Hepatic stellate cell (primary cell): Measurements from ENCODE around the gene SSBP2.
"Not testable (repeated sequence)": the region's sequence is repeated elsewhere in the genome, so short reads cannot be mapped to it uniquely, and the experiment has no call there.

ENCODE experiments used
- DNase-seq: peaks from one replicate; pipeline ENCODE4 v3.0.0; 2011; ENCODE audit warnings: low spot score

SSBP2 gene

DNA sequence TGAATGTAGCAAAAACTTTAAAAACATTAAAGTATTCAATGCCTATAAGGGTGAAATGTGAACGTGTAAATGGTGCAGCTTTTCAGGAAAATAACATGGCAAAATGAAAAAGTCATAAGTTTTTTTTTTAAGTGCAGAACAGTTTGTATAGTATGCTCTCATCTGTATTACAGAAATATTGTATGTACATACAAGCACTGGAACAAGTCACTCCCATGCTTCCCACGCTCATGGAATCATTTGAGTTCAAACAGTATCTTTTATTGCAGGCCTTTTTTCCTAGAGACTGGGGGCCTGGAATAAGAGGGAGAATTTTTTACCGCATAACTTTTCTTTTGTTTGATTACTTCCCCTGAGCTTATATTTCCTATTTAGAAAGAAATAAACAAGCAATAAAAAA, 94.1 kb downstream of the SSBP2 start:
- DNase-seq = no peak

DNA sequence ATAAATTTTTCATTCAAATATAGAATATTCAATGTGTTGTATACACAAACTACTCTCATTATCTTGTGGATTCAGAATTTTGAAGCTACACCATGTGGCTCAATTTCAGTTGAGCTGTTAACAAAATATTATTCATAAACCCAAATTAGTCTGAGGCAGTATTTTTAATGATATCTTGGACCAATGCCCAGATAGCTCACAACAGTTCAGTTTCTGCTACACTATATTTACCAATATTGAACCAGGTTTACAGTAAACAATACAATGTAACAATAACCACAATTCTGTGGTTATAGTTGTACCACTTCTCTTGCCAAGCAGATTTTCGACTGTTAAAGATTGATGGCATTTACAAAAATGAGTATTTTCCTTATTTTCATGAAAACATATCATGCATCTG, 99.9 kb downstream of the SSBP2 start:
- no peak for DNase-seq

DNA sequence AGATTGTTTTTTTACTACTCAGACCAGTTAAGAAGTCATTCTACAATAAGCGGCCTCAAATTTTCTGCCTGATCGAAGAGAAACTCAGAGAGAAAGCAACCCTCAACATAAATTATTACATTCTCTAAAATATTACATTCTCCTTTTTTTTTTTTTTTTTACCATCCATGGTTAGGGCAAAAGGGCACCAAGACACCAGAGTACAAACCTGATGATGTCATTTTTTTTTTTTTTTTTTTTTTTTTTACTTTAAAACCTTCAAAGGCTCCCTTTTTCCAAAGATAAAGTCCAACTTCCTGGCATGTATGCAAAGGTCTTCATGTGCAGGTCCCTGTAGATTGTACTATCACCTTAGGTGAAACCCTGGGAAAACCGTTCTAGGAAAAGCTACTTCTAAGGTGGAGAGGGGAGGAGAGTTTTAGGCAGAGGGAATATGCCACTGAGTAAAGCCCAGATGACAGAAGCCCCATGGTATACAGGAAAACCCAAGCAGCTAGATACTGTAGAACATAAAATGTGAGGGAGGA, 104.4 kb downstream of the SSBP2 start:
- DNase-seq = no peak

DNA sequence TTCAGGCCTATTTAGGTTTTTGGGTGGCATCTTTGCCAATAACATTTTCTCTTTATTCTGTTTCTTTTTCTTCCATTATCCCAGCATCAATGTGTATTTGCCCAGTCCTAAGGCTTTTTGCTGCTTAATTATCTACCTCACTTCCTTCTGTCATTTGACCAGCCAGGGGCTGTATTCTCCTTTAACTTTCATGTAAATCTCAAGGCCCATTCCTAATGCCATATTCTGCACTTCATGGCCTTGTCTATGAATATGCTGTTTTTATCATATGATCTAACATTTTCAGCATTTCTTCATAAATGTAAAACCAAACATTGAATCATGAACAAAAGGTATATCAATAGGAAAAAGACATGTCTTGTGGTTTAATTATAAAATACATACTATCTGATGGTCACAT, 108.7 kb downstream of the SSBP2 start:
- no peak for DNase-seq

DNA sequence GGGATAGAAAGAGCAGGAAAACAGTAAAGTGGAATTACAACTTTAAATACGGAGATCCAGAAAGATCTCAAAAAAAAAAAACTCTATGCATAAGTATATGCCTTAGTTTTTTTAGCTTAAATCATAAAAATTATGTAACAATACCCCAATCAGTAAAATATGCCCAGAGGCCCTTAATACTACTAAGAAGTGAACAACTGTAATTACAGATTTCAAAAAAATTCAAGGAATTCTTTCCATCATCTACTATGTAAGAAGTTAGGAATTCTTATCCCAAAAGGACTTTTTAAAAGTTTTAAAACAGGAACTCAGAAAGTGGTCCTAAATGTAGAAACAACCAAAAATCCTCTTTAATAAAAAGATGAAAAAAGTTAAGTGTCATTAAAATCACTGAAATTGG, 111.3 kb downstream of the SSBP2 start:
- peak; percentile 4 for DNase-seq

DNA sequence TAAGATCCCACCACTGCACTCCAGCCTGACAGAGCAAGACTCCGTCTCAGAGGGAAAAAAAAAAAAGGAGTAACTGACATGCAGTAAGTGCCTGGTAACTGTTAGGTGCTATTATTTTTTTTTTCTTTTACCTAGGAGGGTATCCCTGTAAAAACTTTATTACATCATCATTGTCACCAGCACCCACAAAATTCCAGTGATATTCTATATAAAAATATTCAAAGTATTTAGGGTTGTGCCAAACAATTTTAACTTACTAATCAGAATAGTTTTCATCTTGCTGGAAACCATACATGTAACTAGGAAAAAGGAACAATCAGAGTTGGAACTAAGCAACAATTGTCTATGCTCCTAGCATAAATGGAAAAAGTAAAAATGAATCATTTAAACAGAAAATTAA, 112.4 kb downstream of the SSBP2 start:
- DNase-seq = no peak

DNA sequence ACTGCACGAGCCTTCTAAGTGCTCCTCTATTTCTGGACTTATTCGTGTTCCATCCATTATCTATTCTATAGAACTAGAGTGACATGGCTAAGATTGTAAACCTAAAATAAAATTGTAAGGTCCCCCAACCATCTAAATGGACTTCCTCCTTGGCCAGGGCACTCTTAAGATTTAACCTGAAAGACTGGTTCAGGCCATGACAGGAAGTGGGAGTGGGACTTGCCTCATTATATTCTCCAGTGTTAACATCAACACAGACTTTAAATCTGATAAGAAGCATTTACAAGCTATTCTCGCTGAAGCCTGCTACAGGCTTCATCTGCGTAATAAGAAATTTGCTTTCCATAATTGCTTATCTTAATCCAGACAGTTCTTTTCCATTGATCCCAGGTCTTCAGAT, 117.0 kb downstream of the SSBP2 start:
- no peak for DNase-seq

DNA sequence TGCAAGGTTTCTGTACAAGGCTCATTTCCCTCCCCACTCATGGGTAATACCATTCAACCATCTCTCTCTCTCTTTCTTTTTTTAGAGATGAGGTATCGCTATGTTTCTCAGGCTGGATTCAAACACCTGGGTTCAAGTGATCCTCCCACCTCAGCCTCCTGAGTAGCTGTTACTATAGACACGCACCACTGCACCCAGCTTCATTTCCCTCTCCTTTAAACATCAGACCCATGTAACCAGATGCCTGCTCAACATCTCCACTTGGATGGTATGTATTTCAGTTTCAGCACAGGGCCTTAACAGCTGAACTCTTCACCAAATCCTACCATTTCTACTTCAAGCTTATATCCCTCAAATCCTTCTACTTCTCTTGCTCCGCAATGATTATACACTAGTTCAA, 117.4 kb downstream of the SSBP2 start:
- no peak for DNase-seq

DNA sequence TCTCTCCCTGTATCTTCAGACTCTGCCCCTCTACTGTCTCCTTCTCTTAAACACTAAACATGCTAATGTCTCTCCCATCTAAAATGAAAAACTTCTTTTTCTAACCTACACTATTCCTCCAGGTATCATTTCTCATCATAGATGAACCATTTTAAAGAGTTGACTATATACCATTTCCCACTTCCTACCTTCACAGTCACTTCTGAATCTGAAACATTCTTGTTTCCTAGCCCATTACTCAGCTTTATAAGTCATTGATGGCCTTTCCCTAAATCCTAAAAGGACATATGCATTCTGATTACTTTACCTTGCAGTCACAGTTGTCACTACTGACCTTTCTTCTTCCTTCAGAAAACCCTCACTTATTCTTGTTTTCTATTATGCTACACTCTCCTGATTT, 118.2 kb downstream of the SSBP2 start:
- DNase-seq = no peak

DNA sequence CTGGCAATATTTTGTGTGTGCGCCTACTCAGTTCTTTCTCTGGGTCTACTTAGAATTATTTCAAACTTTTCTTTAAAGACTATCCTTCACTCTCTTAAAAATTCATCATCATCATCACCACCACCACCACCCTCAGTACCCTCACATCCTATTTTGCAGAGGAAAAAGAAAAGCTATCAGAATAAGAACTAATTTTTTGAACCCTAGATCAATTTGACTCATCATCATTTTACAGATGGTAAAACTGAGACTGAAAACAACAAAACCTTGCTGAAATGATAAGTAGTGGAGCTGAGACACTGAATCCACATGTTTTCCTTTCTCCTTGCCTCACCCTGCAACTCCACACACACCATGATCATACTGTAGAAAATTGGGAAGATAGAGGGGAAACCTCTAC, 119.3 kb downstream of the SSBP2 start:
- no peak for DNase-seq

DNA sequence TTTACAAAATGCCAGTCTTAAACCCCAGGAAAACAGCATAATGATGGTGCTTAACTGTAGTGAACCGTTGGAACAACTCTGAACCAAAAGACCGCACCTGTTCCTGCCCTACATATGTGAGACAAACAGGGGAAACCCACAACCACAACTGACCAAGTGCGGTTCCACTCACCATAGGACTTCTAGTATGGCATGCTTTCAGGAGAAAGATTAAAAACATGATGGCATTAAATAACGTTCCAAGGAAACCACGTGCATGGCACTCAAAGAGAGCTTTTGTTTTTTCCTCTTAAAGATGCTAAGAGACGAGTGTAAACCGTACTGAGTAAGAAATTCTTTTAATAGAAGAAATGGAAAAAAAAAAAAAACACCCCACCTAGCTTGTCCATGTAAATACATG, 119.8 kb downstream of the SSBP2 start:
- no peak for DNase-seq

DNA sequence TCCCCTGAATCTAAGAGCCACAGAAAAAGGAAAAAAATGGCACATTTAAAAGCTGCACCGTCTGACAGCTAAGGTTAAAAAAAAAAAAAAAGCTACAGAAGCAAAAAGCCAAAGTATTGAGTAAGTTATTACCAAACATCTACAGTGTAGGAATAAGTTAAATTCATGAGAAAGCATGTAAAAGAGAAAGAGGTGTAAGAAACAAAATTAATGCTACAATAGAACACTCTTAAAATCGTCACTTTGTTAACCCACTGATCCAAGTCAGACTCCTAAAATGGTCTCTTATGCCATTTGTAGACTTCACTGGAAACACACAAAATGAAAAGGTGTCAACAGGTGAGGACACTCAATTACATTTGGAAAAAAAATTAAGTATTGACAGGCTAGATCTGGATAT, 120.2 kb downstream of the SSBP2 start:
- no peak for DNase-seq

DNA sequence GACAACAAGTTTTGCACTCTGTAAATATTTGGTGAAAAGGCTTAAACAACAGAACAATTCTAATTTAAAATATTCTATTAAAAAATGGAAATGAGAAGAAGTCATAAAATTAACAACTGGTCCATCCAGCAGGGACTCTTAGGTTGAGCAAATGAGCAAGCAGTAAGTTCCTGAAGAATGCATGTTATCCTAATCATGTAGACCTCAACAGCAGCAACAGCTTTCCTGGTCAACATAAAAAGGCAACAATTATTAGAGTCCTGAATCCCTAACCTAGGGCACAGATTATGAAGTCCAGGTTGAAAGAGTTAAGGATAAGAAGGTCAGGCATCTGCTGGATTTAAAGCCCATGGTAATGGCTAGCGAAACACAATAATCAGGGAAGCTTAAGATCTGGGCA, 120.9 kb downstream of the SSBP2 start:
- no peak for DNase-seq

DNA sequence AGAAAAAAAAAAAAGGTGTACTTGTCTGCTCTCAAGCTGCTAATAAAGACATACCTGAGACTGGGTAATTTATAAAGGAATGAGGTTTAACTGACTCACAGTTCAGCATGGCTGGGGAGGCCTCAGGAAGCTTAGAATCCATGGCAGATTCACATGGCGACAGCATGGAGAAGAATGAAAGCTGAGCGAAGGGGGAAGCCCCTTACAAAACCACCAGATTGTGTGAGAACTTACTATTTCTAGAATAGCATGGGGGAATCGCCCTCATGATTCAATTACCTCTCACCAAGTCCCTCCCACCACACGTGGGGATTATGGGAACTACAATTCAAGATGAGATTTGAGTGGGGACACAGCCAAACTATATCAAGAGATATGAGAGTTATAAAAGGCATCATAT, 122.8 kb downstream of the SSBP2 start:
- DNase-seq = not testable (repeated sequence)

DNA sequence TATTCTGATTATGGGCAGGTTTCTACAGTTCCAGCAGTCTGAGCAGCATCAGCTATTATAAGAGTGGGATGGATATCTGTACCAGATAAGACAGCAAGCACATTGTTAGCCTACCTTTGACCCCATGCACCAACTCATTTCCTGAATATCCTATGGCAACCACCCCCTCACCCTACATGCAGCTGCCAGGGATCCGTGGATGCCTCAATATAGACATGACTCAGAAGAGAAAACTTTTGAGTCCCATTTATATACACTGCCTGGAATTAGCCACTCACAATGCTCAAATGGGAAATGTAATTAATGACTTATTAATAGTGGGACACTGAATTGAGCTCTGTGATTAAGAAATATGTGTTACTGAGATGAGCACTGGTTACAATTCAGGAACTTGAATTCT, 124.4 kb downstream of the SSBP2 start:
- peak; percentile 50 for DNase-seq

DNA sequence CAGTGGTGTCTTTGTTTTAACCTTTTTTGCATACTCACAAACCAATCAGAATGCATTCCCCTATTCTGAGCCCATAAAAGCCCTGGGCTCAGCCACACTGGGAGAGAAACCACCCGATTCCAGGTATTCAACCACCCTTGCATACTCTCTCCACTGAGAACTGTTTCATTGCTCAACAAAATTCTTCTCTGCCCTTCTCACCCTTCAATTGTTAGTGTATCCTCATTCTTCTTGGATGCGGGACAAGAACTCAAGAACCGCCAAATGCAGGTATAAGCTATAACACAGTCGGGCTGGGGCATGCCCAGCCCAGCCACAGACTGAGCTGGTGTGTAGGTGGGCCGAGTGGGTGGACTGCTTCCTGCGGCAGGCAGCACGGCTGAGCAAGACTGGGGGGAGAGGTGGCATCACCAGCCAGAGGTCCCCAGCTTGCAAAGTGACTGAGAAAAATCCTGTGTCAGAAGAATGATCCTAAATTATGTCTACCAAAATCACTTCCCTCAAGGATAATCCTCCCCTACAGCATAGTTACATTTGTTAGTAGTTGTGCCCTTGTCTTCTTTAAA, 141.0 kb downstream of the SSBP2 start:
- no peak for DNase-seq

DNA sequence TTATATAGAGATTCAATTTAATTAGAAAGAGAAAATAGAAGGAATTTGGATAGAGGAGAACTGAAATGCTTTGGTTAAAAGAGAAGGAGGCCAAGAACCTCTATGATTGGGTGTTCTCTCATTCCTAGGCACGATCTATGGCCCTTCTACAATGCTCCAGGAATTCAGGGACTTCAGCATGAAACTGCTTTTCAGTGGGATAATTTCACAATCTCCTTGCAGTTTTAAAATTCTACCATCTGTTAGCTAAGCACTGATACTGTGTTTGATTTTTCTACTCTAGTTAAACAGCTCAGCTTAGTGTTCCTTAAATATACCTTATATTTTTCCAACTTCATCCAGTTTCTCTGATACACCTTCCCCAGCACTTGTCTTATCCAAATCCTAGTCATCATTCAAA, 141.9 kb downstream of the SSBP2 start:
- no peak for DNase-seq

DNA sequence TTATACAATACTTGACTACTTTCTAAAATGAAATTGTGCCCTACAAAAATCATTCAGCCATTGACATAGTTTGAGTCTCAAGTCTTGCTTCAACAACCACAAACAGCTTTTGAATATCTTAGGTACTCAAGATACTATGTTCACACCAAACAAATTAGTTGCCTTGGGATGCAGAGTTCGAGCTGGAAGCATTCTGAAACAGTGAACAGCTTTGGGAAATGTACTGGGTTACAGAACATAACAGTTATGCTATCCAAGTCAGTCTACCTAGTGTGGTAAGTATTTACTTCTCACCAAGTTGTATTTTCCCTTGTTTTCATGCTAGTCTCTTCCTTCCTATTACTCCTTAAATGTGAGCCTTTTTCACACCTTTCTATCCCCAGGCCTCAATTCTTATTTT, 143.2 kb downstream of the SSBP2 start:
- DNase-seq = no peak

DNA sequence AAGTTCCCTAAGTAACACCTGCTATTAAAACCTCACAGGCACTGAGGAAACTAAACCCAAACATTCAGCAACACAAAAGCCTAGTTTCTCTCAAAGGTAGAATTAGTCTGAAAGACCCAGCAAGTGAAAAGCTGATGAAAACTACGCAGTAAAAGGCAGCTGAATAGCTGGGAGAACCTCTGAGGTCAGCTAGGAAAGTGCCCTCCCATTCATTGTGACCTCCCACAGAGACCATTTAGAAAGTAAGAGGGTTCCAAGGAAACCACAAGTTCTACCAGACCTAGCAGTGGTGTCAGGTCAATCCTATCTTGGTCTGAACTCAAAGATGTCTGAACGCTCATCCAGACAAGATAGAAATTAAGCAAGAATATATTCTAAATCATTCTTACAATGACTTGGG, 144.7 kb downstream of the SSBP2 start:
- no peak for DNase-seq

DNA sequence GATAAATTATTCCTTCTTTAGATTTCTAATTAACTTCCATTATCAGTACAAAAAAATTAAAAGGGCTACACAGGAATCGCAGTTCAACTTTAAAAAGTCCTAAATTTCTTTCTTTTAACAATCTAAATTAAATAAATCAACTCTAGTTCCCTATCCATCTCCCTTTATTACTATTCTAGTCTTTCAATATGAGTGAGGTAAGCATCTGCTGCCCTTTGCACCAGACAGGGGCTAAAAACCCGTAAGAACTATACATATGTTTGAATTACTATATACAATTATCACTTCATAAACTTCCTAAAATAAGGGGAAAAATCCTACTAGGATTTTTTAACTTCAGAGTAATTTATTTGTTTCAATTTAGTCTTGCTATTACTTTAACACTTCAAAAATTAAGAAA, 145.6 kb downstream of the SSBP2 start:
- DNase-seq = no peak

DNA sequence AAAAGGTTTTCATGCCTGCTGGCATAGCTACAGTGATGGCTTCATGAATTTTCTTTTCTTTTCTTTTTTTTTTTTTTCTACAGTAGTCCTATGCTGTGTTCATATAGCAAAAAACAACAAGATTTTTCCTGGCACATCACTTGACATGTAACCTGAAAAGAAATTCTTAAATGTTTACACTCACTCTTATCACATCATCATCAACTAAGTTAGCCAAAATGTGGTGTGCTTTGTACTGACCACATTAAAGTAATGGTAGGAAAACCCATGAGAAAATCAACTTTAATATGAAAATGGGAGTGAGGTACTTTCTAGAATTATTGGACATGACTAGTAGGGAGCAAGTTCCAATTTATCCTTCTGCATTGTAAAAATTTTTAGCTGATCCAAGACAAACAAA, 146.7 kb downstream of the SSBP2 start:
- no peak for DNase-seq

DNA sequence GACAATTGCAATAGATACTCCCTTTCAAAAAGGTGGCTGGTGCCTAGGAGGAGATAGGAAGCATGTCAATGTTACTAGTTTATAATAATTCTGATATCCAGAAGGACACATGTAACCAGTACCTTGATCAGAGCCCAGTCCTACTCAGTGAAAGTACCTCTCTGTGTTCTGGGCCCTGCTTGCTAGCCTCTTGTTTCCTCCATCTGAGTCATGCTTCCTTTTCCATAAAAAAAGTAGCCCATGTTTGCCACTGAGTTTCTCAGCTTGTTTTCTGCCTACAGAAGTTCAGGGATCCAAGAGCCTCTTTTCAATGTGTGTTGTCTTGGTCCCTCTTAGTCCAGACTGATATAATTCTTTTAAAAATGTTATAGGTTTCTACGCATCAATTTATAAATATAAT, 149.0 kb downstream of the SSBP2 start:
- DNase-seq = no peak

DNA sequence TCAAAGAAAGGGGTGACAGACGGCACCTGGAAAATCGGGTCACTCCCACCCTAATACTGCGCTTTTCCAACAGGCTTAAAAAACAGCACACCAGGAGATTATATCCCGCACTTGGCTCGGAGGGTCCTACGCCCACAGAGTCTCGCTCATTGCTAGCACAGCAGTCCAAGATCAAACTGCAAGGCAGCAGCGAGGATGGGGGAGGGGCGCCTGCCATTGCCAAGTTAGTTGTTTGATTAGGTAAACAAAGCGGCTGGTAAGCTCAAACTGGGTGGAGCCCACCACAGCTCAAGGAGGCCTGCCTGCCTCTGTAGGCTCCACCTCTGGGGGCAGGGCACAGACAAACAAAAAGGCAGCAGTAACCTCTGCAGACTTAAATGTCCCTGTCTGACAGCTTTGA, 158.8 kb downstream of the SSBP2 start:
- DNase-seq = not testable (repeated sequence)

DNA sequence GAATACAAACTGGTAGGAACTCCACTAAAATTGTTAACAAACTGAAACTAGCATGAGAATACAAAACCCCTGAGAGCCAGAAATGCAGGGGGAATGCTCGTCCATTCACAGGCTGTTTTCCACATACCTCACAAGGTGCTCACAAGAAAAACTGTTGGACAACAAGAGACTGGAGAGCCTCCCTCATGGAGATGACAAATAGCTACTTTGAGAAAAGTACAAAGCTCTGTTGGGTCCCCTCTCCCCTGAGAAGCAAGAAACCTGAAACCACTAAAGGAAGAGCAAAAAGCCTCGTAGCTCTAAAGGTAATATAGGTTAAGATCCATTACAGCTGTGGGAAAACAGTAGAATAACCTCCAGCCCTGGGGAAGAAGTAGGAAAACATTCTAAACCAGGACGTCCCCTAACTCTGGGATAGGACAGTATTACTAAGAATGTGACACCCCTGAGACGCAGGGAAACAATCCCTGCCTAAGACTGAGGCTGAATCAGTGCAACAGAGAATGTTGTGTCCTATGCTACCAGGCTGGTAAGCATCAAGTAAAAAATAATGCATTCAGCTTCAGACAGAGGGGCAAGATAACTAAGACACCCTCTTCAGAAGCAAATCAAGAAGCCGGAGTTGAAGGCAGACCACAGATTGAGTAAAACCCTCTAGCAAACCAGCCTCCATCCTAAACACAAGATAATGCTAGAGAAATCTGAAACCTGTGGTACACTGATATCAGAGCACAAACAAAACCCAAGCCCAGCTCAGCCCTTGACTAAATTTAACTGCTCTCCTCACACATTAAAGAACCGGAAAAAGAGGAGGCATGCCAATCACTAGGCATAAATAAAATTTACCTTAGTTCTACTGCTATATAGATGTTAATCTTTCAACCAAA, 160.2 kb downstream of the SSBP2 start:
- no peak for DNase-seq
